ENCODE results near the gene MSRB1. TPM values are rescaled to one million over a fixed set of nuclear protein-coding genes. Genes with fewer than 3 reads are reported as not detected.

MSRB1 gene
- total RNA-seq, 1 experiment from 2014 or later: 49.4 TPM

GRCh38 chr16:1895068-1895467 is 47.9 kb downstream of the MSRB1 start:
- H3K9me2 ChIP-seq (ENCODE audit: insufficient read depth): no peaks in the 10 kb centered on the region
- H3K4me1 ChIP-seq (replicated peaks; ENCODE audit: insufficient read depth): peaks cover 13% of the 10 kb centered on the region
- no peak overlapping the region for H3K4me2 ChIP-seq
- DNase-seq: no peak
- no peaks in the 10 kb centered on the region for H4K20me1 ChIP-seq (ENCODE audit: insufficient read depth)
- TF ChIP-seq EZH2 (IDR thresholded peaks at IDR 0.05; ENCODE audit: low read depth): no peak
- no peak overlapping the region for H3K27ac ChIP-seq
- H2AFZ ChIP-seq: no peak overlapping the region
- no peaks in the 10 kb centered on the region for H3K36me3 ChIP-seq (ENCODE audit: low read depth)
- CTCF ChIA-PET: no interaction called here
- no peaks in the 10 kb centered on the region for H3K79me2 ChIP-seq (ENCODE audit: low read depth)
- POLR2A ChIA-PET (ENCODE audit: unreplicated experiment): no interaction called here
- H3K27me3 ChIP-seq (ENCODE audit: insufficient read depth, low read depth): no peaks in the 10 kb centered on the region
- no peaks in the 10 kb centered on the region for H3K9me3 ChIP-seq (ENCODE audit: insufficient read depth, low read depth)
- H3F3A ChIP-seq (ENCODE audit: insufficient read depth, low read depth): peaks cover 18% of the 10 kb centered on the region
- no TSS peak for BruUV-seq (replicated peaks)
- intact Hi-C loops (cut with micrococcal nuclease; ENCODE audit: unreplicated experiment): no loop called here
- no peak overlapping the region for H3K4me3 ChIP-seq

- H3K9me3 ChIP-seq (ENCODE audit: insufficient read depth, low read depth): no peaks in the 10 kb centered on the region
- peaks cover 9% of the 10 kb centered on the region; the same call in 1 of the 2 replicates for H3F3A ChIP-seq (ENCODE audit: insufficient read depth, low read depth)
- BruUV-seq (replicated peaks): no TSS peak
- no peak for TF ChIP-seq EZH2 (IDR thresholded peaks at IDR 0.05; ENCODE audit: low read depth)
- no peak for TF ChIP-seq CTCF (conservative IDR thresholded peaks at IDR 0.05)
- H3K4me3 ChIP-seq: no peak overlapping the region
- ChIA-PET CTCF (no interaction called here), POLR2A (ENCODE audit: unreplicated experiment) (no interaction called here)
- H3K36me3 ChIP-seq (ENCODE audit: low read depth): no peaks in the 10 kb centered on the region
- no peaks in the 10 kb centered on the region for H4K20me1 ChIP-seq (ENCODE audit: insufficient read depth)
- no peak for DNase-seq
- H3K27me3 ChIP-seq (ENCODE audit: insufficient read depth, low read depth): peaks cover 8% of the 10 kb centered on the region; the same call in 1 of the 2 replicates
- no peaks in the 10 kb centered on the region for H3K79me2 ChIP-seq (ENCODE audit: low read depth)
- peaks cover 13% of the 10 kb centered on the region for H3K4me1 ChIP-seq (replicated peaks; ENCODE audit: insufficient read depth)
- H3K4me2 ChIP-seq: no peak overlapping the region
- no peak overlapping the region for H3K27ac ChIP-seq
- H2AFZ ChIP-seq: no peak overlapping the region
- H3K9me2 ChIP-seq (ENCODE audit: insufficient read depth): no peaks in the 10 kb centered on the region
- intact Hi-C loops (cut with micrococcal nuclease; ENCODE audit: unreplicated experiment): no loop called here
Measured at GRCh38 chr16:1890708-1891050, 52.3 kb downstream of the MSRB1 start.

GRCh38 chr16:1890024-1890707 is 52.8 kb downstream of the MSRB1 start:
- Histone ChIP-seq H3F3A (ENCODE audit: insufficient read depth, low read depth) (peaks cover 12% of the 10 kb centered on the region), H3K4me1 (replicated peaks; ENCODE audit: insufficient read depth) (peaks cover 13% of the 10 kb centered on the region), H4K20me1 (ENCODE audit: insufficient read depth) (no peaks in the 10 kb centered on the region), H3K27ac (no peak overlapping the region), H3K9me2 (ENCODE audit: insufficient read depth) (no peaks in the 10 kb centered on the region), H3K36me3 (ENCODE audit: low read depth) (no peaks in the 10 kb centered on the region), H3K27me3 (ENCODE audit: insufficient read depth, low read depth) (peaks cover 8% of the 10 kb centered on the region; the same call in 1 of the 2 replicates), H3K79me2 (ENCODE audit: low read depth) (no peaks in the 10 kb centered on the region), H3K9me3 (ENCODE audit: insufficient read depth, low read depth) (no peaks in the 10 kb centered on the region), H2AFZ (no peak overlapping the region), H3K4me2 (no peak overlapping the region), H3K4me3 (no peak overlapping the region)
- ChIA-PET POLR2A (ENCODE audit: unreplicated experiment) (no interaction called here), CTCF (no interaction called here)
- intact Hi-C loops (cut with micrococcal nuclease; ENCODE audit: unreplicated experiment): no loop called here
- no TSS peak for BruUV-seq (replicated peaks)
- TF ChIP-seq EZH2 (IDR thresholded peaks at IDR 0.05; ENCODE audit: low read depth) (no peak), CTCF (conservative IDR thresholded peaks at IDR 0.05) (no peak)
- no peak for DNase-seq

Other genes starting within 250 kb of the MSRB1 start
- gene MAPK8IP3, start 237.0 kb downstream of the MSRB1 start, total RNA-seq (2021): 119 and 125 TPM in 2 replicates
- gene NME3, start 171.7 kb downstream of the MSRB1 start, total RNA-seq (2021): 49.0 and 87.8 TPM in 2 replicates
- gene EME2, start 170.4 kb downstream of the MSRB1 start, total RNA-seq (2021): 24.2 and 32.4 TPM in 2 replicates
- 201 and 247 TPM in 2 replicates for gene MRPS34, start 170.1 kb downstream of the MSRB1 start, total RNA-seq (2021)
- gene SPSB3, start 160.6 kb downstream of the MSRB1 start, total RNA-seq (2021): 58.2 and 86.6 TPM in 2 replicates
- gene NUBP2, start 160.2 kb downstream of the MSRB1 start, total RNA-seq (2021): 80.0 and 103 TPM in 2 replicates
- 0.18 TPM in 1 of 2 replicates, not detected in the other for gene IGFALS, start 149.5 kb downstream of the MSRB1 start, total RNA-seq (2021)
- 51.8 and 74.5 TPM in 2 replicates for gene HAGH, start 116.4 kb downstream of the MSRB1 start, total RNA-seq (2021)
- 26.8 and 41.2 TPM in 2 replicates for gene FAHD1, start 116.0 kb downstream of the MSRB1 start, total RNA-seq (2021)
- not detected in 2 replicates for gene MEIOB, start 71.0 kb downstream of the MSRB1 start, total RNA-seq (2021)
- gene HS3ST6, start 24.8 kb downstream of the MSRB1 start, total RNA-seq (2021): not detected in 2 replicates
- gene RPL3L, start 11.5 kb upstream of the MSRB1 start, total RNA-seq (2021): 0.44 TPM in 1 of 2 replicates, not detected in the other
- gene NDUFB10, start 16.3 kb upstream of the MSRB1 start, total RNA-seq (2021): 181 and 190 TPM in 2 replicates
- gene RPS2, start 21.6 kb upstream of the MSRB1 start, total RNA-seq (2021): 3,808 and 4,468 TPM in 2 replicates
- not detected in 2 replicates for gene RNF151, start 23.7 kb upstream of the MSRB1 start, total RNA-seq (2021)
- gene TBL3, start 28.9 kb upstream of the MSRB1 start, total RNA-seq (2021): 51.3 and 66.4 TPM in 2 replicates
- 11.1 and 12.7 TPM in 2 replicates for gene NOXO1, start 38.3 kb upstream of the MSRB1 start, total RNA-seq (2021)
- gene GFER, start 41.0 kb upstream of the MSRB1 start, total RNA-seq (2021): 59.7 and 63.8 TPM in 2 replicates
- 4.3 and 4.5 TPM in 2 replicates for gene SYNGR3, start 46.8 kb upstream of the MSRB1 start, total RNA-seq (2021)
- gene ZNF598, start 66.6 kb upstream of the MSRB1 start, total RNA-seq (2021): 68.4 and 72.5 TPM in 2 replicates
- gene NPW, start 76.6 kb upstream of the MSRB1 start, total RNA-seq (2021): 4.0 and 8.1 TPM in 2 replicates
- 104 and 144 TPM in 2 replicates for gene NHERF2, start 83.7 kb upstream of the MSRB1 start, total RNA-seq (2021)
- 47.3 and 66.6 TPM in 2 replicates for gene NTHL1, start 104.6 kb upstream of the MSRB1 start, total RNA-seq (2021)
- 166 and 170 TPM in 2 replicates for gene TSC2, start 104.8 kb upstream of the MSRB1 start, total RNA-seq (2021)
- gene PKD1, start 192.7 kb upstream of the MSRB1 start, total RNA-seq (2021): 91.5 and 105 TPM in 2 replicates
- gene RAB26, start 205.4 kb upstream of the MSRB1 start, total RNA-seq (2021): 29.5 and 31.3 TPM in 2 replicates
- gene TRAF7, start 212.6 kb upstream of the MSRB1 start, total RNA-seq (2021): 166 and 199 TPM in 2 replicates

Measured in PC-9 (cell line).